Dermis microvascular lymphatic vessel endothelial cell (primary cell): ENCODE measurements around the gene SERTAD4. TPM values are rescaled to one million over a fixed set of nuclear protein-coding genes. Genes with fewer than 3 reads are reported as not detected.

Source experiments
- DNase-seq, 2 donors: peaks; one replicate each; pipeline versions ENCODE4 v3.0.0 to v3.0.0-alpha.2; 2010; ENCODE audit warnings: low read depth in 2 of 2
- total RNA-seq: library from RNA; depleted of rRNA; stranded (reverse); fragments of >200 nt; gene quantifications from 2 replicates; pipeline ENCODE4 v1.2.1, GENCODE V29; 2014

SERTAD4 gene
- total RNA-seq, 1 donor from 2014 or later, result 0.26 TPM

DNA sequence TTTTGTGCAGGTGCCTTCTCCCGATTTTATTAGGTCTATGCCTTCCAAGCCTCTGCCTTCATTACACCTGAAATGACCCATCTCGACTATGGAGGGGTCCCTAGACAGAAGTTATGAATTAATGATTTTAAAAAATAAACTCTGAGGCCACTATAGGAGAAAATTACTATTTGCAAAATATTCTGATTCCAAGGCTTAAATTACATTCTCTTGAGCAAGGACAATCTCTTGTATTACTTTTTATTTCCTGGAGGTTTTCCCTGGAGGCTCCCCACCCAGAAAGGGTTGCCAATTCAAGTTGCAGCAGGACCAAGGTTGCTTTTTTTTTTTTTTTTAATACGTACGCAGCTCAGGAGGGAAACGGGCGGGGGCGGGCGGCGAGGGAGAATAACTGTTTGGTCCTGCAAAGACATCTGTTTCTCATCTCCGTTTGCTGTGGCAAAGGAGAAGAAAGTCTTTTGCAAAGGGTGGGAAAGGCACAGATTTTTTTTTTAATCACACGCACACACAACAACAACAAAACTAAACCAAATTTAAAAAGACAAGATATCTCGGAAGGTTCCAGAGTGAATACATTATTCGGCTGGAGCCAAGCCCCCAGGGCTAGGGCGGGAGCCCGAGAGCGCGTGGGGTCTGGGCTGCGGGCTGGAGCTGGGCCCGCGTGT, 618 bp upstream of the SERTAD4 start:
- DNase-seq, result peak in 1 of 2 donors; percentile 10

- peak in 1 of 2 donors; percentile 26 for DNase-seq
These were observed 559 bp downstream of the SERTAD4 start for GRCh38 chr1:210233216-210233494.

GRCh38 chr1:210233495-210234328, 1.1 kb downstream of the SERTAD4 start:
- DNase-seq, result peak in 1 of 2 donors; percentile 75

- no peak for DNase-seq
These were observed 1.7 kb downstream of the SERTAD4 start for GRCh38 chr1:210234329-210234757.

DNA sequence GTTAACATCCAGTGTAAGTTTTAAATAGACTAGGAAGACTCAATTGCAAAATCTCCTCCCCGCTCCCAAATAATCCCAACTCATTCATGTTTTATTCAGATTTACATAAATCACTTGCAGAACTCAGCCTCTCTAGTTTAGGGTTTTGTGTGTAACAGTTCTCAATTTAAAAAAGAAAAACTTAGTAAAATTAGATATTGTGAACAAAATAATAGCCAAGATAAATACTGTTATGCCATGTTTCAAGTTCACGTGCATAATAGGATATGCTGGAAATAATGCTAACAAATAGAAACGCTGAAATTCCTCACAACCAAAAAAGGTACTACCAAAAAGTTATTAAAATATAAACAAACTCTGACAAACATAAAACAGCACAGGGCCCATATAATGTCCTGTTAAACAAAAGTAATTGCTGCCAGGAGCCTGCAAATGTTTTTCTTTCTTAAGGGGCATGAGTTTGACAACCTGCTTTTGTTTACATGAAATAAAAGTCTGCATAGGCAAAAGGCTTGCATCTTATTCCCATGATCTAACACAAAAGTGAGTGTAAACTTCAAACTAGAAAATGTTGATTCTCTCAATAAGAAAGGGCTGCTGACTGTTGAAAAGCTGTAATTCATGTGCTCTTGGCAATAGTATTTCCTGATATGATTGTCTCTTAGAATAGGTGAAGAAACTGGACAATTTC, 2.9 kb downstream of the SERTAD4 start:
- DNase-seq, result no peak

DNA sequence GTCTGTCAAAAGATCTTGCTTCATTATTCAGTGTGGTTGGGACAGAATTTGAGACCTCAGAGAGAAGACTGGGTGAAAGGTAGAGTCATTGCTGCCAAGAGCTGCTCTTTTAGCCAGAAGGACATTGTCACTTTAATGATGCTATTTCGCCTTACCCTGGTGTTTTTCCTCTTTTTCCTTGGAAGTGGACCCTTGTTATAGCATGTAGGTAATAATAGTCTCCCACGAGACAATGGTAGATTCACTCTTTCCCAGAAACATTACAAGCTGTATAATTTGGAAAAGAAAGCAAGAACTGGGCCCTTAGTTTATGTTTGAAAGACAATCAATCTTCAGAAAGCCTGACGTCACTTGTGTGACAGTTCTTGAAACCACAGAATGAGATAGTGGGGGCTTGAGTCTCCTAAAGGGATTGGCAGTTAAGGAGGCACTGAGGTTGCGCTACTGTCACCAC, 3.8 kb downstream of the SERTAD4 start:
- no peak for DNase-seq

GRCh38 chr1:210236840-210237409, 4.3 kb downstream of the SERTAD4 start:
- peak in 1 of 2 donors; percentile 85 for DNase-seq

DNA sequence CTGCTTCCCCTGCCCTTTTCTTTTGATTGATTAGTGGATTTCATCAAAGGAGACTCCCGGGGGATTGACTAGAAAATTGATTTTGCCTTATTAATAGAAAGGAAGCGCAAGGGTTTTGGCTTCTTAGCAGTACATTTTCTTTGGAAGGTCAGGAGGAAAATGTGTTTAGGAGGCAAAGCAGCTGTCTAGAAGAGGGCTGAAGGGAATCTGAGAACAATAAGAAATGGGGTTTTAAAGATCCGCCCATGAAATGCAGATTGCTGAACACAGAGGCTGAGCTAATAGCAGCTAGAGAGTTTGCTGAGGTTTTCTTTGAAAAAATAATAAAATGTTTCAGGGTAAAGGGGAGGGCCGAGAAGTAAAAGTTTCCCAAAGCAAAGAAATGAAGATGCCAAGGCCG, 4.9 kb downstream of the SERTAD4 start:
- no peak for DNase-seq

- no peak for DNase-seq
These were observed 5.4 kb downstream of the SERTAD4 start for GRCh38 chr1:210237981-210238380.

- peak in 1 of 2 donors; percentile 90 for DNase-seq
These were observed 6.9 kb downstream of the SERTAD4 start for GRCh38 chr1:210239349-210240111.

- DNase-seq, result no peak
These were observed 8.5 kb downstream of the SERTAD4 start for GRCh38 chr1:210241121-210241520.

GRCh38 chr1:210244746-210245367, 12.3 kb downstream of the SERTAD4 start:
- DNase-seq, result no peak

- DNase-seq, result peak in 1 of 2 donors; percentile 63
These were observed 13.9 kb downstream of the SERTAD4 start for GRCh38 chr1:210246447-210246846.

DNA sequence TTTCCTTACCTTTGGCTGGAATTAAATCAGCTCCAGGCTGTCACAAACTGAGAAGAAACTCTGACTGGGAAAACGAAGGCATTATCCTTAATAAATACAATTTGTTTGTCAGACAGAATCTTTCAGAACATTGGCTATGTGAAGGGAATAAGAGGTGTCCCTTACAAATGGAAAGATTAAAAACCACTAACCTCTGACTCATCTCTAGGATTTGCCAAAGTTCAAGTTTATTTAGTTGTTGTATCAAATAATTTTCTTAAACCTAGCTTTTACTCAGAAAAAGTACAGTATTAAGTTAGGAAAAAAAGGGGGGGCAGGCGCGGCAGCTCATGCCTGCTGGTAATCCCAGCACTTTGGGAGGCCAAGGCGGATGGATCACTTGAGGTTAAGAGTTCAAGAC, 15.7 kb downstream of the SERTAD4 start:
- no peak for DNase-seq

DNA sequence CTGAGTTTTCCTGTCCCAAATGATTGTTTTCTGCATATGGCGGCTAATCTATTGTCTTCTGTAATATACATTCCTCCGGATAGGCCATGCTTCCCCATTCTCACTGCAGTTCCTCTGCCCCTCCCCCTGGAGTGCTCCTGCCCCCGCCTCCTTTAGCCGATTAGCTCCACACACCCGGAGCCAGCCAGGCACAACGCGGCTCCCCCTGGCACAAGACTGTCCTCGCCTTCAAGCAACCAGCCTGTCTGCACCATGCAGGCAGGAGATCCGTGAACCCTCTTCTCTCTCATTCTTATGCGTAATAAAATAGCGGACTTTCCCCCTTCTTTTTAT, 18.0 kb downstream of the SERTAD4 start:
- peak in 1 of 2 donors; percentile 25 for DNase-seq

GRCh38 chr1:210250998-210251679, 18.5 kb downstream of the SERTAD4 start:
- DNase-seq, result peak in 1 of 2 donors; percentile 53

DNA sequence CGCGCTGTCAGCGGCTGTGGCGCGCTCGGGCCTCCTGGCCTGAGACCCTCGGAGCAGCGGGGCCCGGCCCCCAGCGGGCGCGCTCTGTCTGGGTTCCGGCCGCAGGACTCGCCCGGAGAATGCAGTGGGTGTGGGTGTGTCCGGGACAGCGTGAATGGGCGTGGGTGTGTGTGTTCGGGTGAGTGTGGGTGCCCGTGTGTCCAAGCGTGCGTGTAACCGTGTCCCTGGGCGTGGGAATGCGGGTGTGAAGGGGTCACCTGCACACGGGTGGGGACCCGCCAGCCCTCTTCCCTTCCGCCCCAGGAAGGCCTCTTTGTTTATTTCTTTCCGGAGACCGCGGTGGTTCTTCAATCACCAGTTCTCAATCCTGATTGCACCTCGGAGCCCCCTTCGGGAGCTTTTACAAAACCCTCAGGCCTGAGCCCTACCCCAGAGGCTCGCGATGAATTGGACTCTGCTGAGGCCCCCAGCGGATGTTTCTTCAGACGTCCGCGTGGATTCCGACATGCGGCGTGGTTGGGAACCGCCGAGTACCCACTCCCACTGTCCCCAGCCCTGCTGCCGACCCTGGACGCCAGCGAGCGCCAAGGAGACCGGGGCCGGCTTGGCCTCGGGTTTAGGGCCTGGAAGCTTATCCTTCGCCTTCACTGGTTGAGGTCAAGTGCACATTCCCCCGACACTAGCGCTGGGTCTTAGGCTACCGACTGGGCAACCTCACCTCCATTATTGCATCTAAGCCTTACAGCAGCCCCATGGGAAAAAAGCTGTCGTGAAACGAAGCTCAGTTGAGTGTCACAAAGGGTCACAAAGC, 19.3 kb downstream of the SERTAD4 start:
- no peak for DNase-seq

GRCh38 chr1:210252621-210253051, 20.0 kb downstream of the SERTAD4 start:
- no peak for DNase-seq

- no peak for DNase-seq
These were observed 21.7 kb downstream of the SERTAD4 start for GRCh38 chr1:210254298-210254697.
